ENCODE results near the gene CARM1. TPM values are rescaled to one million over a fixed set of nuclear protein-coding genes. Genes with fewer than 3 reads are reported as not detected.
A peak's percentile ranks its signal among the peaks of the same experiment; 100 is the strongest.
"Not testable (repeated sequence)": the region's sequence is repeated elsewhere in the genome, so short reads cannot be mapped to it uniquely, and the experiment has no call there.

The CARM1 gene
- polyA plus RNA-seq, 1 experiment: 23.5 TPM

GRCh38 chr19:10872546-10873107 lies 1.3 kb downstream of the CARM1 start:
- TF ChIP-seq CTCF (IDR thresholded peaks at IDR 0.05; ENCODE audit: low read depth, low read length): no peak
- POLR2A ChIA-PET: interaction anchor here (0.5 to 0.6 kb wide), 2 partner anchors 22 to 82 kb away, joined by 4 to 6 read pairs; no protein-coding TSS in a partner anchor

DNA sequence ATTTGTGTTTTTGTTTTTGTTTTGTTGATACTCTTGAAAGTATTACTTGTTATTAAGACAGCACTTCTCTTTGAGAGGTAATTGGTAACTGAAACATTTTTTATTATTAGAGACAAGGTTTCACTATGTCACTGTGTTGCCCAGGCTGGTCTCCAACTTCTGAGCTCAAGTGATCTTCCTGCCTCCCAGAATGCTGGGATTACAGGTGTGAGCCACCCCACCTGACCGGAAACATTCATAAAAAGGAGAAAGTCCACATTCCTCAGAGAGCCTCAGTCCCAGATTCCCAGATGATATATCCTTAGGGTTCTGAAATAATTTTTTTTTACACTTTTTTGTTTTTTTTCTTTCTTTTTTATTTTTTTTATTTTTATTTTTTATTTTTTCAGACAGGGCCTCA lies 2.7 kb downstream of the CARM1 start:
- TF ChIP-seq CTCF (IDR thresholded peaks at IDR 0.05; ENCODE audit: low read depth, low read length): no peak
- ChIA-PET POLR2A (no interaction called here), CTCF (interaction anchor here (1.4 to 3.3 kb wide), 3 partner anchors 9 to 67 kb away, joined by 5 to 17 read pairs (median 13); no protein-coding TSS in a partner anchor)
- no peak overlapping the region for H3K27ac ChIP-seq (ENCODE audit: low read depth, low read length)
- no peak overlapping the region for H3K4me3 ChIP-seq (ENCODE audit: low read depth, low read length)
- no peaks in the 10 kb centered on the region for H3K27me3 ChIP-seq (ENCODE audit: control insufficient read depth, insufficient read depth, low read length)
- H3K9me3 ChIP-seq (ENCODE audit: control insufficient read depth, insufficient read depth, low read length): no peaks in the 10 kb centered on the region
- no peak for DNase-seq (ENCODE audit: low read depth, low spot score)

More at GRCh38 chr19:10872546-10873107, 1.3 kb downstream of the CARM1 start:
- CTCF ChIA-PET: interaction anchor here (0.5 to 3.3 kb wide), 13 partner anchors 8 to 168 kb away, joined by 3 to 23 read pairs (median 9); partner anchors contain the start of gene DNM2
- Histone ChIP-seq H3K4me3 (ENCODE audit: low read depth, low read length) (peak overlapping the region; percentile 84), H3K27ac (ENCODE audit: low read depth, low read length) (peak overlapping the region; percentile 47), H3K27me3 (ENCODE audit: control insufficient read depth, insufficient read depth, low read length) (no peaks in the 10 kb centered on the region), H3K9me3 (ENCODE audit: control insufficient read depth, insufficient read depth, low read length) (no peaks in the 10 kb centered on the region)
- no peak for DNase-seq (ENCODE audit: low read depth, low spot score)

DNA sequence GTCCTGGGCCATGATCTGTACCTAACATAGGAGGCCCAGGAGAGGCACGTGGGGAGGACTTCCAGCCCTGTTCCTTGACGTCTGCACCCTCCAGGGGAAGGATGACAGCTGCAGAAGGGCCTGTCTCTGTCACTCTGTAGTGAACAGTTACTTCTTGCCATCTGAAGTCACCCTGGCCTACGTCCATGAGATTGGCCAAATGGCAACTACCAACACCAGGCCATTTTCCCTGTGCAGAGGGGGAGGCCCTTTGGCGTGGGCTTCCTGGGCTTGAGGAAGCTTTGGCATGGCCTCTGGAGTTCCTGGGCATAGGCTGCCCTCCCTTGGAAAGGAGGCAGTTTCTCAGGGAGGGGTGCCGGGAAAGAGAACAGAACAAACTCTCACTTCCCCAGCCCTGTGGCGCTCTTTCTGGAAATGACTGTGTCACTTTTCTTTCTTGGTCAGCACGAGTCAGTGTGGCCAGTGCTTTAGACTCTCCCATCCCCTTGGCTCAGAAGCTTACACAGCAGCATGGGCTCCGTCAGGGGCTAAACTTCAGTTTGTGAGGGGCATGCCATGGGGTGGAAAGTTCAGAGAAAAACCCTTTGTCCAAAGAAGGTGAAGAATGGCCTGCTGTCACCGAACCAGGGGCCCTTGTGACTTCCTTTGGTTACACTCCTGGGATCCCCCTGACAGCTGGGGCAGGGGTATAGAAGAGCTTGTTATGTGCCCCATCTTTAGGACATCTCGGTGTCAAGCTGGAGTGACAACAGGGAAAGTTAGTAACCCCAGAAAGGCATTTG lies 5.3 kb downstream of the CARM1 start:
- no peaks in the 10 kb centered on the region for H3K27me3 ChIP-seq (ENCODE audit: control insufficient read depth, insufficient read depth, low read length)
- no peak overlapping the region for H3K4me3 ChIP-seq (ENCODE audit: low read depth, low read length)
- no peak overlapping the region for H3K27ac ChIP-seq (ENCODE audit: low read depth, low read length)
- no peaks in the 10 kb centered on the region for H3K9me3 ChIP-seq (ENCODE audit: control insufficient read depth, insufficient read depth, low read length)
- ChIA-PET POLR2A (no interaction called here), CTCF (interaction anchor here (4.0 kb wide), 1 partner anchor 12 kb away, joined by 21 read pairs; no protein-coding TSS in a partner anchor)
- TF ChIP-seq CTCF (IDR thresholded peaks at IDR 0.05; ENCODE audit: low read depth, low read length): no peak
- DNase-seq (ENCODE audit: low read depth, low spot score): no peak

DNA sequence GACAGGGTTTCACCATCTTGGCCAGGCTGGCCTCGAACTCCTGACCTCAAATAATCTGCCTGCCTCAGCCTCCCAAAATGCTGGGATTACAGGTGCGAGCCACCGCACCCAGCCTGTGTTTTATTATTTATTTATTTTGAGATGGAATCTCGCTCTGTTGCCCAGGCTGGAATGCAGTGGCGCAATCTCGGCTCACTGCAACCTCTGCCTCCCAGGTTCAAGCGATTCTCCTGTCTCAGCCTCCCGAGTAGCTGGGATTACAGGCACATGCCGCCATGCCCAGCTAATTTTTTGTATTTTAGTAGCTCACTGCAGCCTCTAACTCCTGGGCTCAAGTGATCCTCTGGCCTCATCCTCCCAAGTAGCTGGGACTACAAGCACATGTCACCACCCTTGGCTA lies 6.3 kb downstream of the CARM1 start:
- H3K9me3 ChIP-seq (ENCODE audit: control insufficient read depth, insufficient read depth, low read length); H3K4me3 ChIP-seq (ENCODE audit: low read depth, low read length); H3K27ac ChIP-seq (ENCODE audit: low read depth, low read length); POLR2A ChIA-PET; H3K27me3 ChIP-seq (ENCODE audit: control insufficient read depth, insufficient read depth, low read length); DNase-seq (ENCODE audit: low read depth, low spot score): not testable (repeated sequence)
- CTCF ChIA-PET: interaction anchor here (4.0 kb wide), 1 partner anchor 13 kb away, joined by 21 read pairs; no protein-coding TSS in a partner anchor

DNA sequence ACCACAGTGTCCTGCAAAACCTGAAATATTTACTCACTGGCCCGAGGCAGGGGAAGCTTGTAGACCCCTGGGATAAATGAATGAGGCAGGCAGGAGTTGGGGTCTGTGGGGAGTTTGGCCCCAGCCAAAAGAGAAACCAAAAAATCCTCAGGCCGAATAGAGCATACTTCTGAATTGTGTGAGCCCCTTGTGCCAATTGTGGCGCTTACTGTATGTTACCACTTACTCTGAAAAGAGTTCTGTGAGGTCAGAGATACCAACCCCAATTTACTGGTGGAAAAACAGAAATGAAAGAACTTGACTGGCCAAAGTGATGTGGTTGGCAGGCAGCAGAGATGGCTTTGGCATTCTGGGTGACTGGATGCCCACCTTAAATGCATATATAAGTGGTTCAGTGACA lies 6.9 kb downstream of the CARM1 start:
- H3K4me3 ChIP-seq (ENCODE audit: low read depth, low read length): no peak overlapping the region
- no peaks in the 10 kb centered on the region for H3K9me3 ChIP-seq (ENCODE audit: control insufficient read depth, insufficient read depth, low read length)
- H3K27ac ChIP-seq (ENCODE audit: low read depth, low read length): no peak overlapping the region
- H3K27me3 ChIP-seq (ENCODE audit: control insufficient read depth, insufficient read depth, low read length): no peaks in the 10 kb centered on the region
- POLR2A ChIA-PET: no interaction called here
- TF ChIP-seq CTCF (IDR thresholded peaks at IDR 0.05; ENCODE audit: low read depth, low read length): no peak
- CTCF ChIA-PET: interaction anchor here (4.0 kb wide), 1 partner anchor 14 kb away, joined by 21 read pairs; no protein-coding TSS in a partner anchor
- no peak for DNase-seq (ENCODE audit: low read depth, low spot score)
